Measurements from ENCODE around the gene SIX5.

SIX5 gene

DNA sequence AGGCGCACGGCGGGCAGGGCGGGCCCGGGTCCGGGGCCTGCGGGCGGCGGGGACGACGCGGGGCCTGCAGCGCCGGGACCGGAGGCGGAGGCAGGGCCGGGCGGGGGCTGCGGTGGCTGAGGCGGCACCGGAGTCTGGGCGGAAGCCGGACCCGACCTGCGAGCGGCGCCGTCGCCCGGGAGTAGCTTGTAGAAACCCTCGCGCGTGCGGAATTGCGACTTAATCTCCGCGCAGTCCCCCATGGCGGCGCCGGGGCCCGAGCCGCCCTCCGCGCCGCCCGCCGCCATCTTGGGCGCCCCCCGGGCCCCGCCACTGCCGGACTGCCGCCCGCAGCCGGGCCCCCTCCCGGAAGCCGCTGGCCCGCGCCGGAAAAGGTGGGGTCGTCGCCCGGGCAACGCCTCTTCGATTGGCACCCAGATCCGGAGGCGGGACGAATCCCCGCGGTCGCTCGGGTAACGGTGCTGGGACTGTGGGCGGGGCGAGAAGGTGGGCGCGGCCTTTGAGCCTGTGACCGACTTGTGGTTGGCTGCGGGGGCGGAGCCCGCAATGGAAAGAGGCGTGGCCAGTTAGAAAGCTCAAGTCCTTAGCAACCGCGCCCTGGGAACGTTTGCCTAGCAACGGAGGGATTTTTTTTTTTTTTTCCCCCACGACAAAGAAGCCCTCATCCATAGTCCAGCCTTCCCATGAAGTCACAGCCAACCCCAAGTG, 23.6 kb upstream of the SIX5 start, which contains the start of gene DMWD:
Gene DMWD (minus strand): TSS at position 376 of the 708 bp plus-strand sequence. CDS start 89 bp downstream, at position 287.
- DNase-seq (ENCODE audit: low read depth), result peak; percentile 99

DNA sequence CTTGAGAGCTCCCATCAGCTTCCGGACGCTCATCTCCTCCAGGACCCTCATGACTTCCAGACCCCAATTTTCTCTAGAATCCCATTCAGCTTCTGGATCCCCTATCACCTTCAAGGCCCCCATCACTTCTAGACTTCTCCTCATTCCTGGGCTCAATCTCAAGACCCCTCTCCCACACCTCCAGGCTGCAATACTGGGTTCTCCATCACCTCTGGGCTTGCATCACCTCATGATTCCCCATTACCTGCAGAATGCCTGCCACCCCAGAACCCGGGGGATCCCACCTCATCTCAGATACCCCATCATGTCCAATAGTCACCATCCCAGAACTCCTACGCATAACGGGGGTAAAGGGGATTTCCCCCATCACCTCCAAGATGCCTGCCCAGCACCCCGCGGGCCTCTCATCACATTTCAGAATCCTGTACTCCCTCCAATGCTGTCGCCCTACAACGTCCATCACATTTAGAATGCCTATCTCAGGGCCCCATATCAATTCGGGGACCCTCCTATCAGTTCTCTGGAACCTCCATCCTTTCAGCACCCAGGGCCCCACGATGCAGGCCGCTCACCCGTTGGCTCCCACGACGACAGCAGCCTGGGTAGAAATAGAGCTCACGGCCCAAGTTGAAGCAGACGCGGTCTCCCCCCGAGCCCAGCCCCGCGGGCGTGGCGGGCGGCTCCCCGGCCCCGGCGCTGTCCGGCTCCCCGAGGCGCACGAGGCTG, 22.9 kb upstream of the SIX5 start:
- no peak for DNase-seq (ENCODE audit: low read depth)

DNA sequence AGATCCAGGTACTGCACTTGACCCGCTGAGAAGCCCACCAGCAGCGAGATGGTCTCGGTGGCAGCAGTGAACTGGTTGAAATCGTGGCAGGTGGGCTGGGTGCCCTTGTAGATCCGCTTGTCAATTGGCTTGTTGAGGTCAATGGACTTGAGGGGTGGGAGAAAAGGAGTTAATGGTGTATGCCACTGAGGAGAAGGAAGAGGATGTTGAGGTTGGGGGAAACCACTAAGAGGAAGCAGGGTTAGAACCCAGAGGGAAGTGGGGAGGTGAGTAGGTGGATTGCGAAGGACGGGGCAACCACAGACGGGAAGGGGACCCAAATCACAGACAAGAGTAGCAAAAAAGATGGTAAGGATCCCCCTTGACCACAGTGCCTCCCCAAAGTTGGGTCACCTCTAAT, 21.9 kb upstream of the SIX5 start:
- no peak for DNase-seq (ENCODE audit: low read depth)

DNA sequence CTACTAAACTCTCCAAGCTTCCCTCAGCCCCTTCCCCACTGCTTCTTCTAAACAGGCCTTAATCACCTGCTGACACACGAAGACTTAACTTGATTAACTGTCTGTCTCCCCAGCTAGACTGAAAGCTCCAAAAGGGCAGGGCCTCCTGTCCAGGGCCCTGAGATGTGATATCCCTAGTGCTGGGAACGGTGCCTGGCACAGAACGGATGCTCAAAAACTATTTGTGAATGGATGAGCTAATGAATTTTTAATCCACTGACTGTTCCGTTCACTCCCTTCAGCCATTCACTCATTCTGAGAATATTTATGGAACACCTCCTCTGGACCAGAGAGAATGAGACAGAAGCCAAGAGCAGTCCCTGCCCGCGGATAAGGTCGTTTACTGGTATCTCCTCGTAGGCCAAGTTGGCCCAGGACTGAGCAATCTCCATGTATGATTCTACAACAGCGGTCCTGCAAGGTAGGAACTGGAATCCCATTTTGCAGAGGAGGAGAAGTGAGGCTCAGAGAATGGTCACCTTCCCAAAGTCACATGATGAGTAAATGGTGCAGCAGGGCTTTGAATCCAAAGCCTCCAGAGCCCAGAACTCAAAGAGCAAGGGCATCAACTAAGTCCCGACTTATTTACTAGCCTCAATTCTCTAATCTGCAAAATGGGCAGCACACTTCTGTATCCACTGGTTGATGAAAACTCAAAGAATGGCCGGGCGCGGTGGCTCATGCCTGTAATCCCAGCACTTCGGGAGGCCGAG, 20.2 kb upstream of the SIX5 start:
- no peak for DNase-seq (ENCODE audit: low read depth)

DNA sequence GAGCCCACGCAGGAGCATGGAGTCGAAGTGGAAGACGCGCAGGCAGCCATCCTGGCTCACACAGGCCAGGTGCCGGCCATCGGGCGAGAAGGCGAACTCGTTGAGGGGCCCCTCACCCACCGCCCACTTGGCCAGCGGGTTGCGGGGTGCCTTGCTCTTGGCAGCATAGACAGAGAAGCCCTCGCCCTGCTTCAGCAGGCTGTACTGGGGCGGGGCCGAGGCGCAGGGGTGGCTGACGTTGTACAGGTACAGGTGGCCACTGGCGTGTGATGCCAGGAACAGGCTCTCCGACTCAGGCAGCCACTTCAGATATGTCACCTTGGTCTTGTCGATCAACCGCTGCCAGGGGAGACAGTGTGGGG, 17.5 kb upstream of the SIX5 start:
- no peak for DNase-seq (ENCODE audit: low read depth)

DNA sequence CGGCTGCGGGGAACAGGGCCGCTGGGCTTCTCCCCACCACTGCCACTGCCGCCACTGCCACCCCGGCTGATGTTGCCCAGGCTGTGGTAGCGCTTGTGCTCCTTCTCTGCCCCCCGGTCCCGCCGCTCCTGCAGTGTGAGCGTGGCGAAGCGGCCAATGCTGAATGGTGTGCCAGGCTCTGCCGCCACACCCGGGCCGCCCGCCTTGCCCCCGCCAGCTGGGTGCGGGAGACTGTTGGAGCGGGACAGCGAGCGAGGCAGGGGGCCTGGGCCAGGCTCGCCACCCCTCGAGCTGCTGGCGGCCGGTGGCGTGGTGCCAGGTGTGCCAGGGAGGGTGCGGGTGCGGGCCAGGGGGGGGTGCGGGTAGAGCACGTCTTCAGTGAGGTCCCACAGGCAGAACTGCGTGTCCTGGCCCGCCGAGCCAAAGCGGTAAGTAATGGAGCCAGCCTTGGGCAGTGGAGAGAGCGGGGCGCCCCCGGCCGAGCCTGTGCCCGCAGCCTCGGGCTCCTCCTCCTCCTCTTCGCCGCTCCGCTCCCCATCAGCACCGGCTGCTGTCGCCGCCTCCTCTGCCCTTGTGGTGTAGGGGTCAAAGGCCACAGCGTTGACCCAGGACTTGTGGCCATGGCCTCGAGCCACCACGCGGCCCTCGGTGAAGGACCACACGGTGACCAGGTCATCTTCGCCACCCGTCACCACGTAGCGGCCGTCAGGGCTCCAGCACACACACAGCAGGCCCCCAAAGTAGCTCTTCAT, 16.9 kb upstream of the SIX5 start:
- no peak for DNase-seq (ENCODE audit: low read depth)

DNA sequence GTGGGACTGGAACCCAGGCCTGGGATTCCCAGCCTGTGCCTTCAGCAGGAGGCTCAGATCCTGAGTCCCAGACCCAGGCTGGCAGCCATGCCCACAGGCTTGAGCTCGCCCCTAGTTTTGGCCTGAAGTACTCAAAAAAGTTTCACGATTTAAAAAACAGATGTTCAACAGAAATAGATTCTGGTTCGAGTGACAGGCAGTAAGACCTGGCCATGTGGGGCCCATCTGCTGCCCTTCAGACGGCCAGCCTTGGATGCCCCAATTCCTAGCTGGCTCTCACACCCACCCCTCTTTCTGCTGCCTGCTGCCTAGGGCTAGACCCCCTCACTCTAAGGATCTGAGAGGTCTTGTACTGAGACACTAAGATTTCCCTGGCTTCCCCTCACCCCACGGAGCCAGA, 16.0 kb upstream of the SIX5 start:
- DNase-seq (ENCODE audit: low read depth), result no peak

DNA sequence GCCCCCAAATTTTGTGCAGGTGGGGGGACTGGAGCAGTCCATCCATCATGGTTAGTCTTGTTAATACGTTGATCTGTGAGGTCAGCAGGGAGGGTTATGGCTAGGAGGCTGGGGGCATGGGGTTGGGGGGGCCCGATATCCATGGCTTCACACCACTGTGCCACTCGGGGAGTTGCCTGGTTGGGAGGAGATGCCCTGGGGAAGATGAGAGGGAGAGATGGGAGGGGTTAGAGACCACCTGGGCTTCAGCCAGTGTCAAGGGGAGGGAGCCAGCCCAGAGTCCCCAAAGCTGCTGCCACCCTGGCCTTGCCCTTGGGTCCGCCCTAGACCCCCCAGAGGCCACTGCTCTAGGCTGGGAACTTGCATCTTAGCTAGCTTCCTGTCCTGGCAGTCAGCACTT, 15.0 kb upstream of the SIX5 start:
- DNase-seq (ENCODE audit: low read depth), result no peak

DNA sequence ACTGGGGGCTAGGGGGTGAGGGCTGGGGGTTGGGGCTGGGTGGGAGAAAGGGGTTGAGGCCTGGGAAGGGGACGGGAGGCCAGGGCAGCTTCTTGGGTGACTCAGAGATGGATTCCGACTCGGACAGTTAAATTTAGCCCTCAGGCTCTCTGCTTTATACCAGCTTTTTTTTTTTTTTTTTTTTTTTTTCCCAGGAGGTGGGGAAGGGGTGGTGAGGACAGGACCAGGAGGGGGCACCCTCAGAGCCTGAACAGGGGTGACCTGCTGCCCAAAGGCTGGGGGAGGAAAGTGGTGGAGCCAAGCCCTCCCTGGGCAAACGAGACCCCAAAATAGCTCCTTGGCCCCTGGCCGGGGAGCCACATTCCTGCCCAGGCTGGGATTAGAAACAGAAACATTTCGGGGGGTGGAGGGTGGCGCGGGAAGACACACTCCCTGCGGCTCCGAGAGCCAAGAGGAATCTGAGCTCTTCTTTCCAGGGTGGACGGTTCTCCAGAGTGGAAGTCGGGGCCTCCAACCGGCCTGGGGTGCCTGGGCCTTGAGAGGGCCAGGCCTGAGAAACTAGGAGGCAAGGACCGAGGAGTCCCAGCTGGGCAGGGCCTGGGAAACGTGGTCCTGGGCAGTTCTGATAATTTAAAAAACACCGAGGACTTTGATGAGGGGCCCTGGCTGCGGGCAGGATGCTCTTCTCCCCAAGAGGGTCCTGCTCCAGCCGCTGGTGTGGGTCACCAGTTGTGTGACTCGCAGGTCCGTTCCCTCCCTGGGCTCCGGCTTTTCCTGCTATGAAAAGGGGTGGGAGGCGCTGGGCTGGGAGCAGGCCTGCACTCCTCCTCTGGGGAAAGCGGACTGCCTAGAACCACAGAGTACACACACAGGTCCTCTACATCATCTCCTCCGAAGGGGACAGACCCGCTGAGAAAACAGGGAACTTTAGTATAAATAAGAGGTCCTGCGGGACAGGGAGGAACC, 14.1 kb upstream of the SIX5 start:
- DNase-seq (ENCODE audit: low read depth), result no peak

DNA sequence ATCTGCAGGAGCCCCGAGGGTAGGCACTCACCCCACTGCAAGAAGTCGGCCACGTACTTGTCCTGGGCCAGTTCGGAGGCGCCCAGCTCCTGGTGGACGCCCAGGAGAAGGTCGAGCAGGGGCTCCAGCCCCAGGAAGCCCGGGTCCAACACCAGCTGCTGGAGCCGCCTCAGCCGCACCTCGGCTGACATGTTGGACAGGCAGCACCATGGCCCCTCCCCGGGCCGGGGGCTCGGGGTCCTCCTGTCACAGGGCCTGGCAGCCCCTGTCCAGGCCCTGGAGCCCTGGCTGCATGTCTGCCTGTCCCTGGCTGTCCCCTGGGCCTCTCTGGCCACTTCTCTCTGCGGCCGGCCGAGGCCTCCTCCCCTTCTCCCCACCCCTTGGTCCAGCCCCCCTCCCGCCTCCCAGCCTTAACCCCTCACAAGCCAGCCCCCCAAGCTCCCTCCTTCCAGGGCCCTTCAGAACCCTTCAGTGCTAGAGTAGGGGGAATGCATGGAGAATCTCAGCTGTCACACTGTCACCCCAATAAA, 13.2 kb upstream of the SIX5 start, which contains the start of gene DMPK:
Gene DMPK (minus strand): TSS at position 329 of the 530 bp plus-strand sequence. CDS start 138 bp downstream, at position 191.
- DNase-seq (ENCODE audit: low read depth), result no peak

DNA sequence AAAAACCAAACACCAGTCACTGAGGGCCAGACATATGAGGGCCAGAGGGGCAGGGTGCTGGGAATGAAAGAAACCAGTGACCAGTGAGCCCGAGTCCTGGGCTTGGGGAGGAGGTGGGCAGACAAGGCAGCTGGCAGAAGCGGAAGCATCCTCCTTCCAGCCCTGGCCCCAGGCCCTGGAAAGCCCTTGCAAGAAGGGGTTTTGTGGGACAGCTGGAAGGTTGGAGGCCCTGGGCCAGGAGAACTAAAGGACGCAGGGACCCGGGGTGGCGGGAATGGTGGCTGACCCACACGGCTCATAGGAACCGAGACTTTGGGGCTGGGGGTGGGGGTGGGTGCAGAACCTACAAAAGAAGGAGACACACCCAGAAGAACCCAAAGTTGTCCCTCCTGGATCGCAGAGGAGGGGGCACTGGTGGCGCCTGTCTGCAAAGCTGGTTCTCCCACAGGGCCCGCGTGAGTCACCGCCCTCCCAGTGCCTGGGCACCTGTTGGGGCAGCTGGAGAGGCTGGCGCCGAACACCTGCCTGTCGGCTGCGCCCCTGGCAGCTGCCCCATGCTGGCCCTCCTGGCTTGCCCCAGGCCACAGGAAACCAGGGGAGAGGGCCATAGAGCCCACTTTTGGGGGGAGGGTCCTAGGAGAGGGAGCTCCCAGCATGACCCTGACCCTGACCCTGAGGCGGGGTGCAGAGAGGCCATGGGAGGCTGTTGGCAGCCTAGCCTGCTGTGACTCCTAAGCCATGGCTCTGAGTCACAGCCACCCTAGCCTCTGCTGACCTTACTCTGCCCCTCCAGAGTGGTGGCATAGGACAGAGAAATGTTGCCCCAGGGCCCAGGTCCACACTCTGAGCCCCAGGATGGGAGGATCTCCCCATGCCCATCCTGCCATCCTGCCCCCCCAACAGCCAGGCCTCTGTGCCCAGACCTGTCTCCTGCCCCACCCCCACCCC, 12.4 kb upstream of the SIX5 start:
- DNase-seq (ENCODE audit: low read depth), result no peak

DNA sequence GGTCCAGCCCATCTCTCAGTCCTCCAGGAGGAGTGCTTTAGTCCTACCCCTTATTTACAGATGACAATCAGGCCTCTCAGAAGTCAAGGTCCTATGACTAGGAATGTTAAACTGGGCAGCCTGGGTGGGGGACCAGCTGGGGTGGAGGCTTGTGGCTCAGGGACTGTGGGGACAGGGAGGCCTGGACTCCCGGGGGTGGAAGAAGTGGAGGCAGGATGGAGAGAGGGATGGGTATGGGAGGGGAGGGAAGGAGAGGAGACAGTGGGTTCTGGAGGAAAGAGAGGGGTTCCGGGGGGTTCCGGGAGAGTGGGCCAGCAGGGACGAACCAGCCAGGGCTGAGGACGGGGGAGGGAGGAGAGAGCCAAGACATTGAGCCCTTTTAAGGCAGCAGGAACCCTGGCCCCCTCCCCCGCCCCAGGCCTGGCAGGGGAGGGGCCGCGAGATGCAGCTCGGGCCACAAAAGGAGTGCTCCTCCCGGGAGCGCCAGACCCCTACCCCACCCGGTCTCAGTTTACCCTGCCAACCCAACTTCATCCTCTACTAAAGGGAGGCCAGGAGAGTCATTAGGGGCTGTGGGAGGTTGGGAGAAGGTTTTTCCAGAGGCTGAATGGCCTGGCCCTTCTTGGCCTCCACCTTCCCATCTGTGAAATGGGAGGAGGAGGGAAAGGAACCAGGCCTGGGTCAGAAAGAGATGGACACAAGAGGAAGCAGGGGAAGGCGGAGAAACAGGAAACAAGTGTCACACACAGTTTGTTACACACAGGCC, 11.6 kb upstream of the SIX5 start:
- DNase-seq (ENCODE audit: low read depth), result no peak

DNA sequence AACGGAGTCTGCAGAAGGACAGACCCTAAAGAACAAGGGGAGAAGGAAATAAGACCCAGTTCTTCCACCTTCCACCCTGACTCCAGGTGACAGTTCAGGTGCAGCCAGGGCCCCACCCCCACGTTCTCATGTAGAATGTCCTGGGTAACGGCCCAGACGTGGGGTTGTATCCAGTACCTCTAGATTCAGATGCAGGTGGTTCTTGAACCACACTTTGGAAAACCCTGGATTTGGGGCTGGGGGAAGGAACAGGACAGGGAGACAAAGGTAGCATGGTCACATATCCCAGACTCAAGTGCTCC, 11.0 kb upstream of the SIX5 start:
- no peak for DNase-seq (ENCODE audit: low read depth)

DNA sequence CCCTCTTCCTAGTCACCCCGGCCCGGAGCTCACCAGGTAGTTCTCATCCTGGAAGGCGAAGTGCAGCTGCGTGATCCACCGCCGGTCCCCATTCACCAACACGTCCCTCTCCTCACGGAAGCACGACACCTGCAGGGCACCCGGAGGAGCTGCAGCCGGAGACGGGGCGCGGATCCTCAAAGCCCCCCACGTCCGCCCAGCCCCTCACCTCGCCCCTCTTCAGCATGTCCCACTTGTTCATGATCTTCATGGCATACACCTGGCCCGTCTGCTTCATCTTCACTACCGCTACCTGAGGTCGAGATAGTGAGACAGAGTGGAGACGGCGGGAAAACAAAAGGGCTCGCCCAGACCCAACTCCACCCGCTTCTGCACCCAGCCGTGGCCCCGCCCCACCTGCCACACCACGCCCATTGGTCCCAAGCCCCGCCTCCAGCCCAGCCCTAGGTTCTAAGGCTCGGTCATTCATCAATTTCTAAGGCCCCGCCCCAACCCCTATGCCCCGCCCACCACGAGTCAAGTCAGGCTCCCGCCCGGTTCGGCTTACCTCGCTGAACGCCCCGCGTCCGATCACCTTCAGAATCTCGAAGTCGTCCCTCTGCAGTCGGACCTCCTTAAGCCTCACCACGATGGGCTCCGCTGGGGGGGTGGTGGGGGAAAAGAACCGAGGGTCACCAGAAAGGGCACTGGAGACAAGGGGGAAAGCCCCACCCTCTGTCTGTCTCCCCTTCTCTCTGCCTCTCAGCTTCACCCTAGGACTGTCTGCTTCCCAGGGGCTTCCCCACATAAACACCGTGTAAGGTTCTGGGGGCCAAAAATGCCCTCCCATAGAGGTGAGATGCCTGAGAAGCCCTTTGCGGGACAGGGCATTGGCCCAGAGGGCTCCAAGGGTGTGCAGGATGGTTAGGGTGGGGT, 10.4 kb upstream of the SIX5 start:
- peak; percentile 94 for DNase-seq (ENCODE audit: low read depth)

DNA sequence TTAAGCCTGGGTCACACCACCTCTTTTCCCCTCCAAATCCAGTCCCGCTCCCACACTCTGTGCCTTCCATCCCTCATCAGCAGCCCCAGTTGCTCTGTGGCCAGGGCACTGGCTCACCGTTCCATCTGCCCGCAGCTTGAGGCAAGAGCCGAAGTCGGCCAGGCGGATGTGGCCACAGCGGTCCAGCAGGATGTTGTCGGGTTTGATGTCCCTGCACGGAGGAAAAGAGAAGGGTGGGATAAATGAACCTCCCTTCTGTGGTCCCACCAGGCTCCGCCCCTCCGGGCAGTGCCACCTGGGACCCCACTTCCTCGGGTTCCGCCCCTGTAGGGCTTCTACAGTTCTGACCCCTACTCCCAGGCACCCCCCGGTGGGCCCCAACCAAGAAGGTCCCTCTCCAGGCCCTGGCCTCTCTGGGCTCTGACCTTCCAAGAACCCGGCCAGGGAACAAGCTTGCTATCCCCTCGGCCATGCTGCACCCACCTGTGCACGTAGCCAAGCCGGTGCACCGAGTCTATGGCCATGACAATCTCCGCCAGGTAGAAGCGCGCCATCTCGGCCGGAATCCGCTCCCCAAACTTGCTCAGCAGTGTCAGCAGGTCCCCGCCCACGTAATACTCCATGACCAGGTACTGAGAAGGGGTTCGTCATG, 9.1 kb upstream of the SIX5 start:
- no peak for DNase-seq (ENCODE audit: low read depth)

DNA sequence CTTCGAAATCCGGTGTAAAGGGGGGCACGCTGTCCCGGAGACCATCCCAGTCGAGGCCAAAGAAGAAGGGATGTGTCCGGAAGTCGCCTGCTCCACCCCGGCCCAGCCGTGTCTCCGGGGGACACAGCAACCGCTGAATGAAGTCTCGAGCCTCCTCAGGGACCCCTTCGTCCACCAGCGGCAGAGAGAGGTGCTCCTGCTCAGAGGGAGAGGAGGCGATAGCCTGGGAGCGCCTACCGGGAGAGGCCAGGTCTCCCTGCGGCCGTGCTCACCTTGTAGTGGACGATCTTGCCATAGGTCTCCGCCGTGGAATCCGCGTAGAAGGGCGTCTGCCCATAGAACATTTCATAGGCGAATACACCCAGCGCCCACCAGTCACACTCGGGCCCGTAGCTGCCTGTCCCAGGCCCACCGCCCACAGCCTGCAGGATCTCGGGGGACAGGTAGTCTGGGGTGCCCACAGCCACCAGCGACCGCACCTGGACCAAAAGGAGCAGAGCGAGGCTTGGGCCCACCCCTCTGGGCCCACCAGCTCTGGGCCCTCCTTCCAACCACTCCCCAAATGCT, 8.4 kb upstream of the SIX5 start:
- DNase-seq (ENCODE audit: low read depth), result no peak

DNA sequence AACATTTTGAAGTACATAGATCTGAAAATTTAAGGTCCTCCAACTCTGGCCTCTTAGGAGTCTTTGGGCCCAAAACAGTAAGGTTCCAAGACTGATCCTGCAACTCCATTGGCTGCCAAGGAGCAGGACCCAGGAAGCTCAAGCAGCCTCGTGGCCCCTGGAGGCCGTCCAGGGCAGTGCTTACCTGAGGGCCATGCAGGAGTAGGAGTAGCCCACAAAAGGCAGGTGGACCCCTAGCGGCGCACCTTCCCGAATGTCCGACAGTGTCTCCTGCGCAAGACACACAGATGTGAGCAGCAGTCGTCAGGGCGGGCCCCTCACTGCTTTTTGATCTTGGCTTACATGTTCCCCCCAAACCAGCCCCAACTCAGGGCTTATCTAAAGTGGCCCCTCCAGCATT, 5.7 kb upstream of the SIX5 start:
- no peak for DNase-seq (ENCODE audit: low read depth)

All from activated T-cell treated with anti-CD3 and anti-CD28 coated beads for 48 hours (primary cell).